ENCODE measurements around the gene PSD.

The PSD gene

GRCh38 chr10:102452672-102453340 is 34.2 kb upstream of the PSD start:
- DNase-seq (ENCODE audit: low read depth): peak; percentile 63
- H3K4me3 ChIP-seq (ENCODE audit: low read length): no peak overlapping the region
- 0 out of 2 replicates have a peak, but pooled peaks have one; percentile 17 for TF ChIP-seq CTCF (conservative IDR thresholded peaks at IDR 0.05; ENCODE audit: low read length)

DNA sequence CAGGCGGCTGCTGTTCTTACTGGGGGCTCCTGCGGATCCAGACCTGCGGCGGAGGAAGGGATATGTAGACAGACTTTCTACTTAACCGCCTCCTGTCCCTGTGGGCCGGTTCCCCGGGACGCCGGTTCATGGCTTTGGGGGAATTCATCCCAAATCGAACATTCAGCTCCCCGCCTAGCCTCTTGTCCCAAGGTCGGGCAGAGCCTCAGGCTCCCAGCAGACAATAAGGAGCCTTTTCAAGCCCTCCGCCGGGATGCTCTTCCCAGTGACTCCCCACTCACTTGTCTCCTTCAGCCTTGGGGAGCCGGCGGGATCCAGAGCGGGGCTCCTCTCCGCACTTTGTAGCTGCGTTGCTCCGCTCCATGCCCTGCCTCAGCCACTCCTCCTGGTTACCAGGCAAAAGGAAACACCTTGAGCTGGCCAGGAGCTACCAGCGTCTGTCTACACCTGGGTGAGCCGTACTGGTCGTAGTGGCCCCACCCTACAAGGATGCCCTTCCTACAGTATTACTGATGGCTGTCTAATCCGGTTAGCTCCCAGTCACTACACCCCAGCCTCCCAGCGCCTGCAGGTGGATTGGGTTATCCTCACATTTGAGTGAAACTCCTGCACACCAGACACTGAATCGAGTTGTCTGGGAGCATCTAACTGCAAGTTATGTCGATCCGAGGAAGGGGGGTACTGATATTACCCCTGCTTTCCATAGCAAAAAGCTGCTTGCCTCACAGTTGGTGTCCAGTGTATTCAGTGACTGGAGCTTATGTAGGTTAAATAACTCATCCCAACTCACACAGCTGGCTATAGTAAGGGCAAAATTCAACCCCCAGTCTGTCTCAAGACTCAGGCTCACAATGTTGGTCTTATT is 32.8 kb upstream of the PSD start, which contains the start of gene C10orf95:
Gene C10orf95, minus strand, starts transcription at position 439 of the 865 bp plus-strand sequence. CDS start 450 bp downstream, outside the sequence.
- no peak for DNase-seq (ENCODE audit: low read depth)
- TF ChIP-seq CTCF (conservative IDR thresholded peaks at IDR 0.05; ENCODE audit: low read length): no peak
- peak within 1 kb of the TSS; percentile 79 for H3K4me3 ChIP-seq (ENCODE audit: low read length)

DNA sequence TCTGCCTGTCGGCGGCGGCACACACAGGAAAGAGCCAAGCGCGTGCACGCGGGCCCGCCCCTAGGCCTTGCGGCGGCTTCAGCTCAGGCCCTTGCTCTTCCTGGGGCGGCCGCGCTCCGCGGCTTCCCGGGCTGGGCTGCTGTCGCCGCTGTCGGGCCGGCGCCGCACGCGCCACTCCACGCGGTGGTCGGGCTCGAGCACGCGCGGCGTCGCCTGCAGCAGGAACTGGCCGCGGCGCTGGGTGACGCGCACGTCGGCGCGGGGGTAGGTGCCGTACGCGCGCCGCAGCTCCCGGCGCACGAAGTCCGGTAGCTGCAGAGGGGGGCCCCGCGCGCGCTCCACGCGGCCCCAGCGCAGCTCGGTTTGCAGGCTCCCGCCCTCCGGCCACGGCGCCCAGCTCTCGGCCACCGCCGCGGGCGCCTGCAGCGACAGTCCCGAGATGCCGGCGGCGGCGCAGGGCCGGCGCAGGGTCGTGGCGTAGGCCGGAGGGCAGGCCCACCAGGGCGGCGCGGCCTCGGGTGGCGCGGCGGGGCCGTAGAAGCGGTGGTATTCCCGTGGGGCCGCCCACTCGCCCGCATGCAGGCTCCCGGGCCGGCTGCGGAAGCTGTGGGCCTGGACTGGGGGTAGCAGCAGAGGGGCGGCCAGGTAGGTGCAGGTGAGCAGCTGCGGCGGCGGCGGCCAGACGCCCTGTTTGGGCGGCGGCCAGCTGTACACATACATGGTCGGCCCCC is 32.0 kb upstream of the PSD start:
- H3K4me3 ChIP-seq (ENCODE audit: low read length): peak overlapping the region; percentile 79
- no peak for TF ChIP-seq CTCF (conservative IDR thresholded peaks at IDR 0.05; ENCODE audit: low read length)
- peak; percentile 73 for DNase-seq (ENCODE audit: low read depth)

DNA sequence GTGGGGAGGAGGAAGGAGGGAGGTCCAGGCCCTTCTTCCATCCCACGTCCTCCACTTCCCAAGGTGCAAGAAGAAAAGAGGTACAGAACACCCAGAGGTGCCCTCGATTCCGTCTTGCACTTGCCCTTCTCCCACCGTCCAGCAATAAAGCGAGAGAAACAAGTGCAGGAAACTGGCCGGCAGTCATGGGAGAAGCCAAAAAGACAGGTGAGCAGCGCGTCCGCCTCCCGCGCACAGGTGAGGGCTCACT is 31.5 kb upstream of the PSD start:
- no peak for TF ChIP-seq CTCF (conservative IDR thresholded peaks at IDR 0.05; ENCODE audit: low read length)
- no peak for DNase-seq (ENCODE audit: low read depth)
- peak overlapping the region; percentile 79 for H3K4me3 ChIP-seq (ENCODE audit: low read length)

DNA sequence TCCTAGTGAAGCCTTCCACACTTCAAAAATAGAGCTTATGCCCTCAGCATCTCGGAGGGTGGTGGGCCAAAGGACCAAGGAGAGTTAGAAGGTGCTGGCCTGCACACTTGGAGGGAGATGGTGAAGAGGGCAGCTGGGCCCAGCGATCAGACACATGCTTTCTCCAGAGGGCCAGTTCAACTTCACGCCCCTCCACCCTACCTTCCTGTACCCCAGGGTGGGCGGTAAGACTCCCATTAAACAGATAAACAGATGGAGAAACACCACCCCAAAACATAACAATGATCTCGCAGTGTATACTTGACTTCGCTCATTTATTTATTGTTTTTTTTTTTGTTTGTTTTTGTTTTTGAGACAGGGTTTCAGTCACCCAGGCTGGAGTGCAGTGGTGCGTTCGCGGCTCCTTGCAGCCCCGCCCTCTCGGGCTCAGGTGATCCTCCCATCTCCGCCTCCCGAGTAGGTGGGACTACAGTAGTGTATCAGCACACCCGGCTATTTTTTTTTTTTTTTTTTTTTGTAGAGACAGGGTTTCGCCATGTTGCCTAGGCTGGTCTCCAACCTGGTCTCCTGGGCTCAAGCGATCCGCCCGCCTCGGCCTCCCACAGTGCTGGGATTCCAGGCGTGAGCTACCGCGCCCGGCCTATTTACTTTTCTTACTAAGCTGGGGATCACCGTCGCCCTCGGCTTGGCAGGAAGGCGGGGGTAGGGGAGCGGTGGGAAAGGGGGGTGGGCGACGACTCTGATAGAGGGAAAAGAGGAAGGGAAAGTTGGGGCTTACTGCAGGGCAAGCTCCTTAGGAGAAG is 30.9 kb upstream of the PSD start:
- no peak for TF ChIP-seq CTCF (conservative IDR thresholded peaks at IDR 0.05; ENCODE audit: low read length)
- DNase-seq (ENCODE audit: low read depth): peak; percentile 18

DNA sequence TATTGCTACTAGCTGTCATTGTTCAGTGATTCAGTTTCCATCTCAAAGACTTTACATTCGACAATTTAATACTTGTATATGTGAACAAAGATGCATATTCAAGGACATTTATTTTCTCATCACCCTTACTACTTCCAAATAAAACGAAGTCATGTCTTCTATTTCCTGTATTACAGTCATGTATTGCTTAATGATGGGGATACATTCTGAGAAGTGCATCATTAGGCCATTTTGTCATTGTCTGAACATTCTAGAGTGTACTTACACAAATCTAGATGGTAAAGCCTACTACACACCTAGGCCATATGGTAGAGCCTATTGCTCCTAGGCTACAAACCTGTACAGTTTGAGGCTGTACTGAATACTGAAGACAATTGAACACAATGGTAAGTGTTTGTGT is 26.3 kb upstream of the PSD start:
- TF ChIP-seq CTCF (conservative IDR thresholded peaks at IDR 0.05; ENCODE audit: low read length): no peak
- H3K4me3 ChIP-seq (ENCODE audit: low read length): no peak overlapping the region
- DNase-seq (ENCODE audit: low read depth): no peak

More for the DNA sequence above, 30.9 kb upstream of the PSD start:
- H3K4me3 ChIP-seq (ENCODE audit: low read length): peak overlapping the region; percentile 79
